ENCODE measurements around the gene MED9.

GRCh38 chr17:17535957-17536356, 59.2 kb downstream of the MED9 start:
- TF ChIP-seq CTCF (IDR thresholded peaks at IDR 0.05), result no peak
- TF ChIP-seq POLR2AphosphoS5 (IDR thresholded peaks at IDR 0.05), result peak in 3 of 4 donors; percentile 10 to 65 (median 45)
- no peak for TF ChIP-seq POLR2A (IDR thresholded peaks at IDR 0.05)
- peak in 2 of 4 donors; percentile 56 to 67 for TF ChIP-seq EP300 (IDR thresholded peaks at IDR 0.05)
